RWPE2 (cell line): Measurements from ENCODE around the gene FOXP2.

ENCODE experiments used
- ATAC-seq: fragments of 200-7000 bp; cut with Tn5 transposase; 3 replicates; pipeline ENCODE4 v1.9.1; 2021; ENCODE audit warnings: low read depth
- DNase-seq: peaks from one replicate; pipeline ENCODE4 v3.0.0-alpha.2; 2020; ENCODE audit warnings: low spot score
- H3K27ac ChIP-seq: fragments of 450-650 bp; 2 replicates; pipeline ENCODE4 v1.5.1; 2017; ENCODE audit warnings: mild to moderate bottlenecking; ENCODE audit not compliant: poor library complexity, severe bottlenecking
- H3K27me3 ChIP-seq: fragments of 250-450 bp; sonication (Bioruptor Pico); 2 replicates; pipeline ENCODE4 v1.5.1; 2021; ENCODE audit warnings: mild to moderate bottlenecking, moderate library complexity; ENCODE audit not compliant: insufficient read depth, poor library complexity, severe bottlenecking
- H3K36me3 ChIP-seq: fragments of 250-450 bp; sonication (Bioruptor Pico); 2 replicates; pipeline ENCODE4 v1.5.1; 2020; ENCODE audit warnings: low read depth, mild to moderate bottlenecking, moderate library complexity
- H3K4me1 ChIP-seq: fragments of 250-450 bp; sonication (Bioruptor Pico); 2 replicates; pipeline ENCODE4 v1.5.1; 2021; ENCODE audit warnings: mild to moderate bottlenecking, moderate library complexity; ENCODE audit not compliant: insufficient read depth, poor library complexity, severe bottlenecking
- H3K4me3 ChIP-seq: fragments of 250-450 bp; sonication (Bioruptor Pico); 2 replicates; pipeline ENCODE4 v1.5.1; 2021; ENCODE audit warnings: mild to moderate bottlenecking, moderate library complexity; ENCODE audit not compliant: severe bottlenecking
- H3K9me3 ChIP-seq: fragments of 250-450 bp; sonication (Bioruptor Pico); 2 replicates; pipeline ENCODE4 v1.5.1; 2021; ENCODE audit warnings: mild to moderate bottlenecking, moderate library complexity; ENCODE audit not compliant: severe bottlenecking
- TF ChIP-seq, protein P1 (sequence below): fragments of 450-650 bp; IDR thresholded peaks from one replicate; pipeline ENCODE4 v1.5.1; 2017; ENCODE audit warnings: mild to moderate bottlenecking, moderate library complexity; ENCODE audit not compliant: poor library complexity, severe bottlenecking

The FOXP2 gene

DNA sequence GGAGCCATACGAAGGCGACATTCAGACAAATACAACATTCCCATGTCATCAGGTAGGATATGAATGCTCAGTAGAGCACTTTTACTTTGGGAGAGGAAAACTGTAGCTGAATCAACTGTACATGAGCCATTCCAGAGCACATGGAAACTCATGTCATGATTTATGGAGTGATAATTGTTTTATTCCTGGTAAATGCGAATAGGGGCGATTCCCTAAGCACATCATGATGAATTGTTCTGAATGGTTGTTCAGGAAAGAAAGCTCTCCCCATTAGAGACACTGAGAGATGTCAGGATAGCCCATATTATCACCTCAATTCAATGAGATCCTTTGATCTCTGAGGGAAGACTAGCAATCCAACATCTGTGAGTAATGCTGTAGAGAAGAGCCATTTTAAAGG is 243.6 kb downstream of the FOXP2 start:
- Histone ChIP-seq H3K9me3 (no peaks in the 10 kb centered on the region), H3K27ac (no peak overlapping the region), H3K36me3 (no peaks in the 10 kb centered on the region), H3K4me3 (no peak overlapping the region), H3K27me3 (no peaks in the 10 kb centered on the region), H3K4me1 (no peaks in the 10 kb centered on the region)
- DNase-seq = no peak
- no peak for ATAC-seq
- TF ChIP-seq, protein P1, sequence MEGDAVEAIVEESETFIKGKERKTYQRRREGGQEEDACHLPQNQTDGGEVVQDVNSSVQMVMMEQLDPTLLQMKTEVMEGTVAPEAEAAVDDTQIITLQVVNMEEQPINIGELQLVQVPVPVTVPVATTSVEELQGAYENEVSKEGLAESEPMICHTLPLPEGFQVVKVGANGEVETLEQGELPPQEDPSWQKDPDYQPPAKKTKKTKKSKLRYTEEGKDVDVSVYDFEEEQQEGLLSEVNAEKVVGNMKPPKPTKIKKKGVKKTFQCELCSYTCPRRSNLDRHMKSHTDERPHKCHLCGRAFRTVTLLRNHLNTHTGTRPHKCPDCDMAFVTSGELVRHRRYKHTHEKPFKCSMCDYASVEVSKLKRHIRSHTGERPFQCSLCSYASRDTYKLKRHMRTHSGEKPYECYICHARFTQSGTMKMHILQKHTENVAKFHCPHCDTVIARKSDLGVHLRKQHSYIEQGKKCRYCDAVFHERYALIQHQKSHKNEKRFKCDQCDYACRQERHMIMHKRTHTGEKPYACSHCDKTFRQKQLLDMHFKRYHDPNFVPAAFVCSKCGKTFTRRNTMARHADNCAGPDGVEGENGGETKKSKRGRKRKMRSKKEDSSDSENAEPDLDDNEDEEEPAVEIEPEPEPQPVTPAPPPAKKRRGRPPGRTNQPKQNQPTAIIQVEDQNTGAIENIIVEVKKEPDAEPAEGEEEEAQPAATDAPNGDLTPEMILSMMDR = no peak

DNA sequence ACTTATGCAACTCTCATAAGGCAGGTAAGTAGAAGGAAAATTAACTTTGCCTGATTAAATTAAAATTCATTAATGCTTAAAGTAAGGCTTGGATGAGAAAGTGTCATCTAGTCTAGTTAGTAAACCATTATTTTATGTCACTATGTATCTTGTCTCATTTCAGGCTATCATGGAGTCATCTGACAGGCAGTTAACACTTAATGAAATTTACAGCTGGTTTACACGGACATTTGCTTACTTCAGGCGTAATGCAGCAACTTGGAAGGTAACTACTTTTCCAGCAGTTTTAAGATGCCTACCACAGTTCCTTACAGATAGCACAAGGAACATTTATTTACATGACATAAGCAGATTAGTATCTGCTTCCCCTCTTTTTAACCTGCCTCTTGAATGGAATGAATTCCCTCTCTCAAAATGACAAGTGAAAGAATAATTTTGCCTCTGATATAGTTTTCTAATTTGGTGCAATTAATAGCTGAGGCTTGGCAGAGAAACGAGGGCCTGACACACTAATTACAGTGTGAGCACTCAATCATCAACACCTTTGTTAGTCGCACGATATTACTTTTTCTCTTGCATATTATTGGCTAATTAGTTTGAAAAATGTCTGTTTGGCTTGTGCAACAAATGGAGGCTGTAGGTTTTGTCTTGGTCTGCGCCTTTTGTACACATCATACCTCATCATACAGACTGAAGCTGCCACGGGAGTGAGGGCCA is 245.0 kb downstream of the FOXP2 start:
- H3K36me3 ChIP-seq = no peaks in the 10 kb centered on the region
- H3K27me3 ChIP-seq = no peaks in the 10 kb centered on the region
- TF ChIP-seq, protein P1 = no peak
- ATAC-seq (no peak), DNase-seq (no peak)
- H3K4me1 ChIP-seq = no peaks in the 10 kb centered on the region
- H3K4me3 ChIP-seq = no peak overlapping the region
- no peaks in the 10 kb centered on the region for H3K9me3 ChIP-seq
- no peak overlapping the region for H3K27ac ChIP-seq

DNA sequence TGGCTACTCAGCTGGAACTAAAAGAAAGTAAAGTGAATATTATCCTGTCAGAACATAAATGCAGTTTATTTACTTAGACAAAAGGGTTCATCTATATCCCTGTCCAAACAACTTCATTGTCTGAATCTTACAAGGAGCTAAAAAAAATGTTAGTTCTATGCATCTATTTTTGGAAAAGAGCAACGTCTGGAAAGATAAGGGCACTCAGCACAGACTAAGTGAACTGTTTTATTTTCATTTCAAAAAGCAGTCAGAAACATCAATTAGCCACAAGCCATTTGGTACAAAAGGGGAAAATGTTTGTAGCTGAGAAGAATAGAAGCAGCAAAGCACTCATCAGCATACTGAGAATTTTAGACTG is 245.5 kb downstream of the FOXP2 start:
- ATAC-seq = no peak
- Histone ChIP-seq H3K27me3 (no peaks in the 10 kb centered on the region), H3K36me3 (no peaks in the 10 kb centered on the region), H3K4me3 (no peak overlapping the region), H3K4me1 (no peaks in the 10 kb centered on the region), H3K9me3 (no peaks in the 10 kb centered on the region), H3K27ac (no peak overlapping the region)
- TF ChIP-seq, protein P1 = no peak
- DNase-seq = no peak

DNA sequence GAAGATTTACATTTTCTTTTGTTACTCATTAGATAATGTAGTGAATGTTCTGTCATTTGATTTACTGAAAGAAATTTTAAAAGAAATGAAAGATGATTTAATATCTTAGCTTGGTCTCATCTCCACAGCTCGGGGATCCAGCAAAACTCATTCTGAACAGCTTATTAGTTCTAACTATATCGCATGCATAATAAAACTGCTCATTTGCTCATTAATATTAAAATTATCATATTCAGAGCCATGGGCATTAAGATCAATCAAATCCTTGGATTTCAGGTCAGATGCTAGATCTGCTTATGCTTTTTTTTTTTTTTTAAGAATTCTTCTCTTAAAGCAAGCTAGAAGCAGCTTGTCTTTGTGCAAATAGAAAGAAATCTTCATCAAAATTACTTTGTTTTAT is 246.1 kb downstream of the FOXP2 start:
- TF ChIP-seq, protein P1 = no peak
- Histone ChIP-seq H3K9me3 (no peaks in the 10 kb centered on the region), H3K36me3 (no peaks in the 10 kb centered on the region), H3K27me3 (no peaks in the 10 kb centered on the region), H3K27ac (no peak overlapping the region), H3K4me3 (no peak overlapping the region), H3K4me1 (no peaks in the 10 kb centered on the region)
- ATAC-seq = no peak
- no peak for DNase-seq

DNA sequence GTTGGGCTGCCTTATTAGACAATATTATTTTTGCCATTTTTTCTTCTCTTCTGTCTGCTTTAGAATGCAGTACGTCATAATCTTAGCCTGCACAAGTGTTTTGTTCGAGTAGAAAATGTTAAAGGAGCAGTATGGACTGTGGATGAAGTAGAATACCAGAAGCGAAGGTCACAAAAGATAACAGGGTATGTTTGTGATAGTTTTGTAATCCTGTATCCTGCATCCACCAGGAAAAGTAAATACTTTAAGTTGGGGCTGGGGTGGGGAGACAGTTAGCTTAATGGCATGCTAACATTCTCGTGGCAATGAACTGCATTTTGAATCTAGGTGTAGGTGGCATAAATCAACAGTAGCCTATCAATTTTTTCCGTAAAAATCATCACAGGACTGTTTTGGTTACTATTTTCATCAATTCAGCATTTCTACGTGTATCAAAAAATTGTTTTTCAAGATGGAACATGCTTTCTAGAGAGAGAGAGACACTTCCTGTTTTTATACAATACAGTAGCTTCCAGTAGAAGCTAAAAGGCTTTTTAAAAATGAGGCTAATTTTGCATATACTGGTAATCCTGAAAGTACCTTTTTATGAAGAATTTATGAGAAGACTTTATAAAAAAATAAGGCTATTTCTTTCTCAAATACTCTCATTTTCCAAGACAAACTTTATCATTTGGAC is 247.5 kb downstream of the FOXP2 start:
- TF ChIP-seq, protein P1 = no peak

More for the DNA sequence above, 247.5 kb downstream of the FOXP2 start:
- H3K9me3 ChIP-seq = no peaks in the 10 kb centered on the region
- ATAC-seq = no peak
- H3K4me1 ChIP-seq = no peaks in the 10 kb centered on the region
- H3K27me3 ChIP-seq = no peaks in the 10 kb centered on the region
- no peak for DNase-seq
- no peak overlapping the region for H3K4me3 ChIP-seq
- no peaks in the 10 kb centered on the region for H3K36me3 ChIP-seq
- no peak overlapping the region for H3K27ac ChIP-seq
